ENCODE results near the gene CARD9. TPM values are rescaled to one million over a fixed set of nuclear protein-coding genes. Genes with fewer than 3 reads are reported as not detected.

The CARD9 gene
- total and polyA plus RNA-seq, 8 donors, result 0.92 to 8.2 (median 1.3) TPM; not detected in 1

- peaks cover 0 to 12% (median 5%) of the 10 kb centered on the region in 4 donors for H3K4me1 ChIP-seq
- intact Hi-C loops (cut with DNase I; ENCODE audit: low total_unique reads), result loop anchor here (10.0 kb wide), 1 partner anchor 69 kb away; the partner anchor contains the start of gene SNAPC4
- peaks cover 0 to 46% (median 36%) of the 10 kb centered on the region in 4 donors for H3K36me3 ChIP-seq
- WGBS, 5 donors, result 77 to 88% (median 85%) methylated on average over 21 to 26 of the region's 26 CpGs
- TF ChIP-seq POLR2AphosphoS5 (IDR thresholded peaks at IDR 0.05), result no peak
- TF ChIP-seq CTCF (IDR thresholded peaks at IDR 0.05), result no peak
- TF ChIP-seq POLR2A (IDR thresholded peaks at IDR 0.05), result no peak
- no peak for TF ChIP-seq EP300 (IDR thresholded peaks at IDR 0.05)
- H3K27me3 ChIP-seq, result no peaks in the 10 kb centered on the region
- no peak overlapping the region for H3K27ac ChIP-seq
- H3K9me3 ChIP-seq, result no peaks in the 10 kb centered on the region
- no peak overlapping the region for H3K4me3 ChIP-seq
- no peak for DNase-seq
These were observed 37.9 kb downstream of the CARD9 start for GRCh38 chr9:136335296-136336155.

- H3K36me3 ChIP-seq, result peaks cover 0 to 46% (median 31%) of the 10 kb centered on the region in 4 donors
- no peak overlapping the region for H3K4me3 ChIP-seq
- peaks cover under 1 to 15% (median 4%) of the 10 kb centered on the region in 4 donors for H3K4me1 ChIP-seq
- no peaks in the 10 kb centered on the region for H3K27me3 ChIP-seq
- 90 to 97% (median 96%) methylated on average over 21 of the region's 21 CpGs for WGBS, 5 donors
- H3K9me3 ChIP-seq, result no peaks in the 10 kb centered on the region
- no peak overlapping the region for H3K27ac ChIP-seq
- TF ChIP-seq CTCF (IDR thresholded peaks at IDR 0.05), result no peak
- TF ChIP-seq POLR2AphosphoS5 (IDR thresholded peaks at IDR 0.05), result no peak
- no peak for TF ChIP-seq EP300 (IDR thresholded peaks at IDR 0.05)
- TF ChIP-seq POLR2A (IDR thresholded peaks at IDR 0.05), result no peak
- DNase-seq, result no peak
- intact Hi-C loops (cut with DNase I; ENCODE audit: low total_unique reads), result loop anchor here (10.0 kb wide), 1 partner anchor 70 kb away; the partner anchor contains the start of gene SNAPC4
These were observed 38.9 kb downstream of the CARD9 start for GRCh38 chr9:136334541-136334940.

GRCh38 chr9:136333486-136333885 lies 40.0 kb downstream of the CARD9 start:
- Histone ChIP-seq H3K4me1 (peaks cover 10 to 17% (median 12%) of the 10 kb centered on the region in 4 donors), H3K27ac (no peak overlapping the region), H3K27me3 (peaks cover 0 to 1% (median 0%) of the 10 kb centered on the region in 3 donors), H3K9me3 (no peaks in the 10 kb centered on the region), H3K36me3 (peaks cover 0 to 43% (median 26%) of the 10 kb centered on the region in 4 donors), H3K4me3 (no peak overlapping the region)
- TF ChIP-seq EP300 (IDR thresholded peaks at IDR 0.05) (no peak), POLR2AphosphoS5 (IDR thresholded peaks at IDR 0.05) (no peak), POLR2A (IDR thresholded peaks at IDR 0.05) (no peak), CTCF (IDR thresholded peaks at IDR 0.05) (no peak)
- 93 to 96% (median 94%) methylated on average over 15 to 17 of the region's 17 CpGs for WGBS, 5 donors
- intact Hi-C loops (cut with DNase I; ENCODE audit: low total_unique reads), result loop anchor here (10.0 kb wide), 1 partner anchor 71 kb away; the partner anchor contains the start of gene SNAPC4
- DNase-seq, result no peak

GRCh38 chr9:136333045-136333444 lies 40.4 kb downstream of the CARD9 start:
- DNase-seq, result no peak
- Histone ChIP-seq H3K36me3 (peaks cover 0 to 39% (median 23%) of the 10 kb centered on the region in 4 donors), H3K9me3 (no peaks in the 10 kb centered on the region), H3K4me1 (peaks cover 15 to 22% (median 17%) of the 10 kb centered on the region in 4 donors), H3K27me3 (peaks cover 0 to 6% (median 0%) of the 10 kb centered on the region in 3 donors), H3K4me3 (no peak overlapping the region), H3K27ac (no peak overlapping the region)
- TF ChIP-seq EP300 (IDR thresholded peaks at IDR 0.05) (no peak), POLR2A (IDR thresholded peaks at IDR 0.05) (no peak), CTCF (IDR thresholded peaks at IDR 0.05) (no peak), POLR2AphosphoS5 (IDR thresholded peaks at IDR 0.05) (no peak)
- intact Hi-C loops (cut with DNase I; ENCODE audit: low total_unique reads), result loop anchor here (10.0 kb wide), 1 partner anchor 72 kb away; the partner anchor contains the start of gene SNAPC4
- WGBS, 5 donors, result 77 to 93% (median 90%) methylated on average over 8 to 12 of the region's 12 CpGs

All from stomach (tissue), 9 donors.